DMS 273 treated with DMSO at 0.1 percent for 48 hours (cell line): Measurements from ENCODE around the gene WHRN.

Source experiments
- DNase-seq: peaks from one replicate; lab custom pipeline; 2025; lab: John Stamatoyannopoulos, UW

WHRN gene

GRCh38 chr9:114396558-114397218 is 108.6 kb downstream of the WHRN start:
- DNase-seq = no peak

GRCh38 chr9:114395768-114396167 is 109.5 kb downstream of the WHRN start:
- DNase-seq = no peak

- DNase-seq = no peak
Observed at GRCh38 chr9:114395334-114395617, 110.0 kb downstream of the WHRN start.

GRCh38 chr9:114394523-114395333 is 110.5 kb downstream of the WHRN start:
- DNase-seq = peak; percentile 53

GRCh38 chr9:114392749-114393112 is 112.5 kb downstream of the WHRN start:
- no peak for DNase-seq

- no peak for DNase-seq
Observed at GRCh38 chr9:114390952-114391351, 114.3 kb downstream of the WHRN start.

DNA sequence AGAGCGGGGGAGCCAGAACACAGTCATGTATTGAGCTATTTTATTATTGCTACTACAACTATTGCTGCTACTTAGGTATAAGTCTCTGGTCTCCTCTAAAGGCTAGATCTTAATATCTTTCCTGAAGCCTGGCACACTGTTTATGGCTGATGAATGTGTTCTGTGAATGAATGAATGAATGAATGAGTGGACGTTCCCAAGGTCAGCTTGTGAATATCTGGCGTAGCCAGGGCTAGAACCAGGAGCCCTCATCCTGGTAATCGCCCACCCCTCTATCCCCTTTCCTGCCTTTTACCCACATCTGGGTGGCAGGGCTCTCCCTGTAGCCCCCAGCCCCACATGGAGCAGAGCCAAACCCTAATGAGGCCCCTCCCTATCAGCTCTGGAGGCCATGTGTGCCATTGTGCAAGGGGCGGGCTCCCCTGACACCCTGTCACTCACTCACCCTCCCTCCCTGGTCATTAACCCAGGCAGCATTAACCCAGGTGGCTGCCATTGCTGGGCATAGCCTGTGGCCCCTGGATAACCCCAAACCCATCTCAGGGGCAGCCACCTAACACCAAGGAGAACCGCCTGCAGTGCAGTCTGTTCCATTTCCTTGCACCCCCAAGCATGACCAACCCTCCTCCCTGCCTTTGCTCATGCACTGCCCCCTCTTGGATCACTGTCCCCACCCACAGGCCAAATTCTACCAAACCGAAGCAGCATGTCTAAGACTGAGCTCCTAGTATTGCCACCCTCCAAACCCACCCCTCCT is 115.5 kb downstream of the WHRN start:
- DNase-seq = no peak

DNA sequence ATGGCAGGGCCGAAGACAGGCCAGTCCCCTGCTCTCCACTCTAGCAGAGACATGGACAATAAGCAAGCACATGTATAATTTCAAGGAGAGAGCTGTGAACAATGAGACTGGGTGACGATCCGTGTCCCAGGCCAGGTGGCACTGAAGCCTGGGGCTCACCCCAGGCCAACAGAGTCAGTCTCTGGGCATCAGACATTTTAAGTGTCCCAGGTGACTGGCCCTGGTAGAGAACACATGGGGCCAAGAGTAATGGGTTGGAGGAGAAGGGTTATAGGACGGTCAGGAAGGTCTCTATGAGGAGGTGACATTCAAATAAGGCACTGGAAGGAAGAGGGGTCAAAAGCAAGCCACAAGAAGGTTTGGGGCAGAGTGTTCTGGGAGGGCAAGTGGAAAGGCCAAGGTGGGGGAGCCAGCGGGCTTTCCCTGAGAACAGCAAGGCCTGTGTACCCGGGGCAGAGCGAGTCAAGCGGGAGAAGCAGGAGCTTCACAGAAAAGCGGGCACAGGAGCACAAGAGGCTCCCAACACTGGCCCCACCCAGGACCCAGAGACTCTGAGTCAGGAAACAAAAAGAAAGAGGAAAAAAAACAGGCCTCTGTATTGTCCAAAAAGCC is 116.4 kb downstream of the WHRN start:
- DNase-seq = no peak

DNA sequence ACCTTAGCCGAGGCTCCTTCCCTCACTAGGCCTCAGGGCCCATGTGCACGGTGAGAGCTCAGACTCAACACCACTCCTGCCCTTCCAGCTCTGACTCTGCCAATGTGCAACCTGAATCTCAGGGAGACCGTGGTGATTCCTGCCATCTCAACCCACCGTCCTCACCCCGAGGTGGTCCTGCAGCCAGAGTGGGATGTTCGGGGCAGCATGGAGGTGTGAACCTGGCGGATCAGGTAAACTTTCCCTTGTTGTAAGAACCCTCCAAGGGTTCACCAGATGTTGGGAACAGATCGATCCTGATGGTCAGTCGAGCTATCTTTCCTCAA is 117.0 kb downstream of the WHRN start:
- no peak for DNase-seq

DNA sequence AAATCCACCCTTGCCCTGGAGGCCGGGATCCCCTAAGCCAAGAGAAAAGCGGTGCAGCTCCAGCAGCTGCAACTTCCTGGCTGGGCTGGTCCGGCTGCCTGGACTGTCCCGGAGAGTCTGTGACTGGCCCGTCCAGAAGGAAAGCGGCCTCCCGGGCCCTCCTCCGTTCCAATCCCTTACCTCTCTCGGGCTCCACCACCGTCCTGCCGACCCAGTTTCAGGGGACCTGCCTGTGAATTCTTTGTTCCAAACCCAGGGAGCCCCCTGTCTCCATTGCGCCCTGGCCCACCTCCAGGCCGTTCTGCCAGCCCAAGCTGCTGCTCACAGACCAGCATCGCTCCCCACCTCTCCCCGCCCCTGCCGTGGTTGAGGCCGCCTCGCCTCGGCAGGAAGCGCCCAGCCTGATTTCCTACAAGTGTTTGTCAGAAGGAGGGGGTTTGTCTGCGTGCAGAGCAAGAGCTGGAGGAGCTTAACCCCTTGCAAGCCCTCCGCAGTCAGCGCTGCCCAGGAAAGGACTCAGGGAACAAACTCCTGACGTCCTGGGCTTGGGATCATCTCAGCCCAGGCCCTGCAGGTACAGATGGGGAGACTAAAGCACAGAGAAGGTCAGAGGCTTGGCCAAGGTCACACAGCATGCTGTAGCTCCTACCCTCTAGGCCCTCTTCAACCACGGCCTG is 117.5 kb downstream of the WHRN start, which contains the start of gene AKNA:
TSS of gene AKNA (minus strand) at position 303 of the 677 bp plus-strand sequence. CDS start 6,649 bp downstream, outside the sequence.
- no peak for DNase-seq

DNA sequence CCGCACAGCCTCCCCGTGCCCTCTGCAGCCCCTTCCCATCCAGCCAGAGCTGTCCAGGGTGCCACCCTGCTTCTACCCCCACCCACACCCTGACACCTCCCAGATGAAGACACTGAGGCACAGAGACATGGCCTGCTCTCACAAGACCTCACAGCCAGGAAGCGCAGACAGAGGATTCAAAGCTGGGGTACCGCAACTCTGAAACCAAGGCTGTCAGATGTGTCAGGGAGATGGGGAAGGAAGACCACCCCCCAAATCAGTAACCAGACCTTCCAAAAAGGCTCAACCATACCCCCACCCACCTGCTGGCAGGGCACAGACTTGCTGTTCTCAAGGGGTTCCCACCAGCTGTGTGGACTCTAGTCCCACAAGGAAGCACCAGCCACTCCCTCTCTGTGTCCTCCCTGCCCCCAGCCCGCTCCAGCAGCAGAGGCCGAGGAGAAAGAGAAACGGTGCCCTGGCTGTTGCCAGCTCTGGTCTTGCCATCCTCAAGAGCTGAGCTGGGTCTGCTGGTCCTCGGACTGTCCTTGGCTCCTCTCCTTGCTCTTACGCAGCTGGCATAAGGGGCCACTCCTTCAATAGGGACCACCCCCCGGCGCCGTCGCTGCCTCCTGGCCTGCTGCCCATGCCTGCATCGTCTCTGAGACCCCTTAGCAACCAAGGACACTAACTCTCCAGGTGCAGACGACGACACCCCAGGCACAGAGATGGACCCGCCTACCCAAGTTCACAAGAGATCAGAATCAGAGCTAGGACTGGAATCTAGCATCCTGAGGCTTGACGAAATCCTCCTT is 118.2 kb downstream of the WHRN start:
- no peak for DNase-seq

DNA sequence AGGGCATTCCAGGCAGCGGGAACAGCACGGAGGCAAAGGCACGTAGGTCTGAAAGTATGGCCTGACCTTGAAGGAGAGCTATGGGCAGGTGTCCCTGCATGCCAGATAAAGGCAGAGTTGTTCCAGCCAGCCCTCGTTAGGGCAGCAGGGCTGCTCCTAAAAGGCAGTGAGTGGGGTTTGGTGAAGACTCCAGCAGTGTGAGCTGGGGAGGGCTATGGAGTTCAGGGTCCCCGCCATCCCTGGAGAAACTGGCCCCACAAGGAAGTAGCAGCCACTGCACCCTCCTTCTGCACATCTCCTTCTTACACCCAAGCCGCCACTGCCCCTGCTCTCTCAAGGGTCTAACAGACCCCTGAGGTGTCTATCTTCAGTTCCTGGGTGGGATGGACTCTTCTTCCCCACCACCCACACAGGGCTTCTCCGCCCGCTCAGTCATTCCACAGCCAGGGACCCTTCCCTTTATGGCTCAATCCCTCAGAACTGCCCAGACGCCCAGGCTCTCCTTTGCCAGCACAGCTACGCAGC is 118.8 kb downstream of the WHRN start:
- no peak for DNase-seq

DNA sequence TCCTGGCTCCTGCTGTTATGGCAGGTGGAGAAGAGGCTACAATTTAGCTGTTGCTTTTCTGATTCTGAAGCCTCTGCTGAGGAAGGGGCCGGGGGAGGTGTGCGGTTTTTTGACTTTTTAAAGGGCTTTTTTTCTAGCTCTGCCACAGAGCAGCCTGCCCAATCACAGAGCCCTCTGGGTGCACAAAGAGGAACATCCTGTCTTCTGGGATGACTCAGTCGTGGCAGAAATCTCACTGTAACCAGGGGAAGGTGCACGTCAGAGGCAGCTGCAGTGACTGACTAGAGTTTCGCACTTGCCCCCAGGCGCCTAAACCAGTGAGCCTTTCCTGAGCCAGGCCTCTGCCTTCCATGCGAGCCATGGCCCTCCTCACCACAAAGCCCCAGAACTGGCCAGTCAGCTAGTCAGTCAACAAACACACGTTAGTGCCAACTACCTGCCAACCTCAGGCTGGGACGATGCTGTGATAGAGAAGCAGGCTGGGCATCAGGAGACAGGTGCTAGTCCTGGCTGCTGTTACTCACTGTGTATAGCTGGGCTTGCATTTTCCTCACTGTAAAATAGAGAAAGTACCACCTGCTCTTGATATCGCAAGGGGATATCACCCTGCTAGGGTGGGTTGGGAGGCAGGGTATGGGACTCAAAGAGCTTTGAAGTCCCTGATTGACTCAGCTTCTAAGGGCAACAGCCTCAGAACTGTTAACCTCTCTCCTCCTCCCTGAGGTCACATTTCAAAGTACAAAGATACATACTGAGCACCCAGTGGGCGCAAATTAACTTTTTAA is 119.7 kb downstream of the WHRN start:
- DNase-seq = no peak

GRCh38 chr9:114384836-114385396 is 120.4 kb downstream of the WHRN start:
- no peak for DNase-seq

DNA sequence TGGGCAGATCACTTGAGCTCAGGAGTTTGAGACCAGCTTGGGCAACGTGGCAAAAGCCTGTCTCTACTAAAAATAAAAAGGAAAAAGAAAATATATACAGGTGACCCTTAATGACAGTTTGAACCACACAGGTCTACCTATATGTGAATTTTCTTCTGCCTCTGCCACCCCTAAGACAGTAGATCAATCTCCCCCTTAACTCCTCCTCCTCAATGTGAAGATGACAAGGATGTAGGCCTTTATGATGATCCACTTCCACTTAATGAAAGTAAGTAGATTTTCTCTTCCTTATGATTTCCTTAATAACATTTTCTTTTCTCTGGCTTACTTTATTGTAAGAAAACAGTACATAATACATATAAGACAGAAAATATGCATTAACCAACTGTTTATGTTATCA is 120.9 kb downstream of the WHRN start:
- no peak for DNase-seq

DNA sequence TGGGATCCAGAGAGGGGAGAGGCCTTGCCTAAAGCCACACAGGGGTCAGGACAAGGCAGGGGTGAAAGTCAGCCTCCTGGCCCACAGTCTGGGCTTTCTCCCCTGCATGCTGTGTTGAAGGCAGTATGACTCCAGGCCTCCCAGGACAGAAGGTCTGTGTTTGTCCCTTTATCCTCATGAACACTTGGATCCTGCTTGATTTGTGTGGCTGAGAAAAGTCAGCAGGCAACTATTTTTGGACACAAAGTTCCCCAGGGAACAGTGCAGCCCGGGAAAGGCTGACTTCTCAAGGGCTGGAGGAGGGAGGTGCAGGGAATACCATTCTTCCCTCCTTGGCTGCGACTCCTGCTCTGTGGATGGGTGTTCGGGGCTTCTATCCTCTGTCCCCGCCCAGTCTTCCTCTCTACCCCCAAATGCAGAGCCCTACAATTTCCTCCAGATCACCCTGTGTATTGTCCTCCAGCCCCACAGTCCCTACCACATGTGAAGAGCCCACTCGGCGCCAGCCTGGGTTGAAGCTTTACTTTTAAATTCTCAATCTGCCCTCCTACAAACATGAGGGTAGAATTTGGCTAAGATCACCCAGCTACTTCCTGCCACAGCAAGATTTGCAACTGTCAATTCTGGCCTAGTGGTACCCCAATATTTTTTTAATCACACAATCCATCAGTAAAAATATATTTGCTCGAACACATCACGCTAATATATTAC is 121.6 kb downstream of the WHRN start:
- no peak for DNase-seq

GRCh38 chr9:114382699-114383520 is 122.4 kb downstream of the WHRN start:
- DNase-seq = no peak

- DNase-seq = no peak
Observed at GRCh38 chr9:114378883-114379282, 126.4 kb downstream of the WHRN start.
